HG03108 (cell line): Measurements from ENCODE around the gene INTS4.
"Not testable (repeated sequence)": the region's sequence is repeated elsewhere in the genome, so short reads cannot be mapped to it uniquely, and the experiment has no call there.

Experiments
- ATAC-seq: cut with Tn5 transposase; IDR thresholded peaks from one replicate; pipeline ENCODE4 v1.9.1; 2021; ENCODE audit warnings: moderate library complexity; ENCODE audit not compliant: unreplicated experiment

INTS4 gene

GRCh38 chr11:77959434-77959833 is 35.0 kb downstream of the INTS4 start:
- no peak for ATAC-seq

GRCh38 chr11:77958583-77959177 is 35.8 kb downstream of the INTS4 start:
- not testable (repeated sequence) for ATAC-seq

DNA sequence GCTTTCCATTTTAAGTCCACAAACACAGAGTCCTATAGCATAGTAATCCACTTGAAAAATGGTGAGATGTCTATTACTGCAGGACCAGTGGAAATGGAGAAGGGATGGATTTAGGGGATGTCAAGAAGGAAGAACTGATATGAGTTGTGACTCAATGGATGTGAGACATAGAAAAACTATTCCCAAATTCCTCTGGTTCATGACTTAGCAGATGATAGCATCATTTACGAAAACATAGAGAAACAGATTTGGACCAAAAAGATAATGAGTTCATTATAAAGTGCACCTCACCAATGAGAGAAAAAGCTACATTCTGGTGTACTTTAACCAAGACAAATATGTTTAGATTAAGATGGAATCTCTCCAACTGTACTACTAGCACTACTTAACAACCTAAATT is 51.2 kb downstream of the INTS4 start:
- ATAC-seq = not testable (repeated sequence)

- not testable (repeated sequence) for ATAC-seq
These were observed 52.0 kb downstream of the INTS4 start for GRCh38 chr11:77942465-77942864.

GRCh38 chr11:77933596-77933995 is 60.9 kb downstream of the INTS4 start:
- not testable (repeated sequence) for ATAC-seq

DNA sequence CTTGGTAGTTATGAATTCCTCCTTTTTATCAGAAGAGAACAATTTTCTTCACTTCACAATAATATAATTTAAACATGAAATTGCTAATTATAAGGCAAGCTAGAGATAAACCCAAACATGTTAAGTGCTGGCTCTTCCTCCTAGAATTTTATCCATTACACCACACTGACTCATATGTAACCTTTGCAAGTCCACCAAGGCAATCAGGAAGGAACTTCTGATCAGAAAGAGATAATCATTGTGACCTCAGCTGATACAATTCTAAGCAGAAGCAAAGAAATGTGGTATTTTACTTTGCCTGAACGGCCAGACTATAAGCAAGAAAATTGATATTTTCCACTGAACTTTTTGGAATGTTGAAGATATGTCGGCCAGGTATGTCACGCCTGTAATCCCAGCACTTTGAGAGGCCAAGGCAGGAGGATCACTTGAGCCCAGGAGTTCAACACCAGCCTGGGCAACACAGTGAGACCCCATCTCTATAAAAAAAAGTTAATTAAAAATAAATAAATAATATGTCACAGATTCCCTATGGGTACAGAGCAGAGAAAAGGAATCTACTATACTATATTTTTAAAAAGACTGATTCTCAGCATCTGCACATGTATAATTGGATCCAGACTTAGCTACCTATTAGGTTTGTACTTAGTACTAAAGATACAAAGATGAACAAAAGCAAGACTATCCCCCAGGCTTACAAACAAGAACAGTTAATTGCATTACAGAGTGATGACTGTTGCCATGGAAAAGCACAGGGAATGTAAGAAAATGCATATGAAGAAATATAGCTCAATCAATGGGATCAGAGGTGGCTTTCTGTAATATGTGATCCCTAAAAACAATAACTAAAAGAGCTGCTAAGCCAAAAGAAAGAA is 63.9 kb downstream of the INTS4 start:
- ATAC-seq = not testable (repeated sequence)

DNA sequence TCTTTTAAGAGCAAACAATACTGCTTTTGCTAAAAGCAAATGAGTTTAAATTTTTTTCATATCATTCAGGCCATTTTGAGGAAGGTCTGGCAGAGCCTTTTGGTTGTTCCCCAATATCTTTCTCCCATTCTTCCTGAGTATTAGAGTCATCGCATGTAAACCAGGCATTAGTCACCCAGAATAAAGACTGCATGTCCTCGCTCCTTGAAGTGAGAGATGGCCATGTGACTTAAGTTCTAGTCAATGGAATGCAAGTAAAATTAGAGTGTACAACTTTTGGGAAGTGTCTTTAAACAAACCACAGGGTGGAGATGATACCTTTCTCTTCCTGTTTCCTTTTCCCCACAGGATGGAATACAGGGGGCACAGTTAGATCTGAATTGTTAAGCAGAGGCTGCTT is 76.8 kb downstream of the INTS4 start:
- ATAC-seq = not testable (repeated sequence)

GRCh38 chr11:77914307-77914791 is 80.1 kb downstream of the INTS4 start:
- not testable (repeated sequence) for ATAC-seq

- ATAC-seq = not testable (repeated sequence)
These were observed 80.7 kb downstream of the INTS4 start for GRCh38 chr11:77913608-77914306.

- not testable (repeated sequence) for ATAC-seq
These were observed 83.6 kb downstream of the INTS4 start for GRCh38 chr11:77910828-77911227.

GRCh38 chr11:77909277-77909676 is 85.2 kb downstream of the INTS4 start:
- no peak for ATAC-seq

- ATAC-seq = no peak
These were observed 85.6 kb downstream of the INTS4 start for GRCh38 chr11:77908835-77909234.

DNA sequence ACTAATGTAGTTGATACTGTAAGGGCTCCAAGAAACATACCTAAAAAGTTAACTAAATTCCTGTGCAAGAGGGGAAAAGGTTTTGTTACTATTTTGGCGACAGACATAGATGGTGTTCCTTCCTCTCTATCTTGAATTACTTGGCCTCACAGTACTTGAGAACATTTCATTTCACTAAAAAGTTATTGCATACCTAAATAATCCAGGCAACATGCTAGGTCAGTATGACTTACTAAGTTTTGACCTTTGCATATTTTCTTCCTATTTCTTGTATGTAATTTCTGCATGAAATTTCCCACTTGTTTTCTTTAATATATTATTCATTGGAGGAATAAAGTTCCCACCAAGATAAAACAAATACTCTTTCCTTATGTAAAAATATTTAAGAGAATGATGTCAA is 99.5 kb downstream of the INTS4 start:
- not testable (repeated sequence) for ATAC-seq

GRCh38 chr11:77891703-77892102 is 102.8 kb downstream of the INTS4 start:
- ATAC-seq = not testable (repeated sequence)

GRCh38 chr11:77891256-77891655 is 103.2 kb downstream of the INTS4 start:
- not testable (repeated sequence) for ATAC-seq

DNA sequence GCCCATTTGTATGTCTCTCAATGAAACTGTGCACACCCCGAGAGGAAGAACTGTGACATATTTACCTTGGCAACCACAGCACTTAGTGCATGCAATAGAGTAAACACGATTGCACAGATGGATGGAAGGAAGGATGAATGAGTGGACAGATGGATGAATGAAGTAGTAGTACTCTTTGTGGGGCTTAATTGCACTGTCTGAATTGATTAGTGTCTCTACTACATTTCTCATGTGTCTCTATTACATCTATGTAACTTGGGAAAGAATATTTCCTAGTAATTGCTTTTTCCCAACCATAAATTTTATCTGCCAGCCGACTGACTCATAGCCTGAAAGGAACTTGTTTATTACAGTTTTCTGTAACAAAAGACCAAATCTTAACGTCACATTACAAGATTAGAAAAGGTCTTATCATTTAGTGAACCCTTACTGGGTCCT is 103.8 kb downstream of the INTS4 start:
- ATAC-seq = not testable (repeated sequence)

DNA sequence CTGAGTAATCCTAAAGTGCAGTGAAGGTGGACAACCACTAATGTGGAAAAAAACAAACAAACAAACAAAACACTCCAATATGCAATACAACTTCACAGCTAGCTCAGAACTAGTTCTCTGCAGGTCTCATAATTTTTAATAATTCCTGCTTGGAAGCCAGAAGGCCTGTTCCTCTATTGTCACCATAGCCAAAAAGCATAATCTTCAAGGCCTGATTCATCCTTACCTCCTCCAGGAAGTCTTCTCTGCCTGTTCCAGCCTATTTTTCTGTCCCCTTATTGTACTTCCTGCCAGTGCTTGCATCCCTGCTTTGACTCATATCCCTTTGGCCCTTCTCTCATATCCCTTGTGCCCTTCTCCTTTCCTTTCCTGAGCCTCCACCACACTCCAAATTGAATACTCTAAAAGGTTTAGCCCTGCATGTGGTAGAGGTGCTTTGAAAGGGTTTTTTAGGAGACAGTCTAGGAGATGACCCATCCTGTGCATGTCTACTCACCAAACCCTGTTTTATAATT is 104.3 kb downstream of the INTS4 start:
- ATAC-seq = not testable (repeated sequence)

DNA sequence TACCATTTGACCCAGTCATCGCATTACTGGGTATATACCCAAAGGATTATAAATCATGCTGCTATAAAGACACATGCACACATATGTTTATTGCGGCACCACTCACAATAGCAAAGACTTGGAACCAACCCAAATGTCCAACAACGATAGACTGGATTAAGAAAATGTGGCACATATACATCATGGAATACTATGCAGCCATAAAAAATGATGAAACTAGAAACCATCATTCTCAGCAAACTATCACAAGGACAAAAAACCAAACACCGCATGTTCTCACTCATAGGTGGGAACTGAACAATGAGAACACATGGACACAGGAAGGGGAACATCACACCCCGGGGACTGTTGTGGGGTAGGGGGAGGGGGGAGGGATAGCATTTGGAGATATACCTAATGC is 105.4 kb downstream of the INTS4 start:
- not testable (repeated sequence) for ATAC-seq

GRCh38 chr11:77886401-77886800 is 108.1 kb downstream of the INTS4 start:
- no peak for ATAC-seq

- no peak for ATAC-seq
These were observed 109.7 kb downstream of the INTS4 start for GRCh38 chr11:77884829-77885190.

GRCh38 chr11:77884186-77884828 is 110.2 kb downstream of the INTS4 start:
- ATAC-seq = no peak
